ENCODE results near the gene DOK6. TPM values are rescaled to one million over a fixed set of nuclear protein-coding genes. Genes with fewer than 3 reads are reported as not detected.

Gene DOK6
- total RNA-seq, 1 experiment from 2014 or later = not detected

DNA sequence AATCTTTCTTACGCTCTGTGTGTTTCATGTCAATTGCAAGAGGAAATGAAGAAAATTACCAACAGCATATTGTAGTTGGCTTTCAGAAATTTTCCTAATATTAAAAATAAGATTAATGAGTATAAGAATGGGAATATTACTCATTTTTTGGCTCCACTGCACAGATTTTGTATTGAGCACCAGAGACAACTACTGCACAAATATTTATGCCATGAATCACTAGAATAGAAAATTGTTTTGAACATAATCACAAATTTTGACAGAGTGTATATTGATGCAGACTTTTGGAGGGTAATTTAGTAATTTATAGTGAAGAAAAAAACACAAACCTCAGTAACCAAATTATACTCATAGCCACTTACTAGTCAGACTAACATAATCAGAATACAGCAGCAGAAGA is 118.3 kb downstream of the DOK6 start:
- no peaks in the 10 kb centered on the region for H3K4me1 Mint-ChIP-seq (ENCODE audit: low read depth, unreplicated experiment)
- no peak for DNase-seq
- H3K9me3 Mint-ChIP-seq (ENCODE audit: low read depth, unreplicated experiment) = no peaks in the 10 kb centered on the region
- H3K4me3 Mint-ChIP-seq (ENCODE audit: low read depth, unreplicated experiment) = no peak overlapping the region
- TF ChIP-seq, protein P1, sequence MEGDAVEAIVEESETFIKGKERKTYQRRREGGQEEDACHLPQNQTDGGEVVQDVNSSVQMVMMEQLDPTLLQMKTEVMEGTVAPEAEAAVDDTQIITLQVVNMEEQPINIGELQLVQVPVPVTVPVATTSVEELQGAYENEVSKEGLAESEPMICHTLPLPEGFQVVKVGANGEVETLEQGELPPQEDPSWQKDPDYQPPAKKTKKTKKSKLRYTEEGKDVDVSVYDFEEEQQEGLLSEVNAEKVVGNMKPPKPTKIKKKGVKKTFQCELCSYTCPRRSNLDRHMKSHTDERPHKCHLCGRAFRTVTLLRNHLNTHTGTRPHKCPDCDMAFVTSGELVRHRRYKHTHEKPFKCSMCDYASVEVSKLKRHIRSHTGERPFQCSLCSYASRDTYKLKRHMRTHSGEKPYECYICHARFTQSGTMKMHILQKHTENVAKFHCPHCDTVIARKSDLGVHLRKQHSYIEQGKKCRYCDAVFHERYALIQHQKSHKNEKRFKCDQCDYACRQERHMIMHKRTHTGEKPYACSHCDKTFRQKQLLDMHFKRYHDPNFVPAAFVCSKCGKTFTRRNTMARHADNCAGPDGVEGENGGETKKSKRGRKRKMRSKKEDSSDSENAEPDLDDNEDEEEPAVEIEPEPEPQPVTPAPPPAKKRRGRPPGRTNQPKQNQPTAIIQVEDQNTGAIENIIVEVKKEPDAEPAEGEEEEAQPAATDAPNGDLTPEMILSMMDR (IDR thresholded peaks at IDR 0.05; ENCODE audit: unreplicated experiment) = no peak
- no peaks in the 10 kb centered on the region for H3K36me3 Mint-ChIP-seq (ENCODE audit: insufficient read depth, unreplicated experiment)
- intact Hi-C loops (cut with micrococcal nuclease; ENCODE audit: unreplicated experiment) = no loop called here
- BruUV-seq (replicated peaks) = no TSS peak
- H3K27ac Mint-ChIP-seq (ENCODE audit: unreplicated experiment) = no peak overlapping the region
- CTCF ChIA-PET = no interaction called here
- H3K27me3 Mint-ChIP-seq (ENCODE audit: unreplicated experiment) = no peaks in the 10 kb centered on the region

DNA sequence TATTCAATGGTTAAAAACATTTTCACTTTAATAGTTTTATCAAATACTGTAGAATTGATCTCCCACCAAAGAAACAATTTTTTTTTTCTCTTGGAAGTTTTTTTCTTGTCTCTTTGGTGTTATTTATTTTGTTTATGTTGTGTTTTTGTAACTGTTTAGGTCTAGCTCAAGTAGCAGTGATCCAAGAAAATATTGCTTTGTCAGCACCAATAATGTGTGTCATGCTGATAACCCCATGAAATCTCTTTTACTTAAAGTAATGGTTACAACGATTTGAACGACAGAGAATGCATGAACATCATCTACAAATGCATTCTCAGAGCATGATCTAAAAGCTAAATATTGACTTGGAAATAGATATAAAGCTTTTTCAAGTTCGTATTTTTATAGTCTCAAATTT is 122.9 kb downstream of the DOK6 start:
- H3K27ac Mint-ChIP-seq (ENCODE audit: unreplicated experiment) = no peak overlapping the region
- H3K27me3 Mint-ChIP-seq (ENCODE audit: unreplicated experiment) = no peaks in the 10 kb centered on the region
- no peak for DNase-seq
- no TSS peak for BruUV-seq (replicated peaks)
- H3K36me3 Mint-ChIP-seq (ENCODE audit: insufficient read depth, unreplicated experiment) = no peaks in the 10 kb centered on the region
- no peaks in the 10 kb centered on the region for H3K9me3 Mint-ChIP-seq (ENCODE audit: low read depth, unreplicated experiment)
- intact Hi-C loops (cut with micrococcal nuclease; ENCODE audit: unreplicated experiment) = no loop called here
- TF ChIP-seq, protein P1 (IDR thresholded peaks at IDR 0.05; ENCODE audit: unreplicated experiment) = no peak
- H3K4me1 Mint-ChIP-seq (ENCODE audit: low read depth, unreplicated experiment) = no peaks in the 10 kb centered on the region
- CTCF ChIA-PET = no interaction called here
- H3K4me3 Mint-ChIP-seq (ENCODE audit: low read depth, unreplicated experiment) = no peak overlapping the region

DNA sequence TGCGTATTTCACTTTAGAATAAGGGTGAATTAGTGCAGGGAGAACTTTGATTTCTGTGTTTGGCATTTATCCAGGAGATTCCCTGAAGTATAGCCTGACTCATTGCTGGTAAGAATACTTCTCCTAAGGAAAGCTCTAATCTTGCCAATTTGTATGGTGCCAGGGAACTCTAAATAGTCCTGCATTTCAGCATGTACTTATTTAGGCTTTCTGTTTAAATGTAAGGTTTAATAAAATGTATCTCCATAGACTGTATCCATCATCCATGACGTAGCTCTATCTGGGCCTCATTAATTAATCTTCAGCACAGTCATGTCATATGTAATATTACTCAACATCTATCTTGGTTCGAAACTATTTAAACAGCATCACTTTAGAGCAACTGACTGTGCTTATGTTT is 127.7 kb downstream of the DOK6 start:
- DNase-seq = no peak
- TF ChIP-seq, protein P1 (IDR thresholded peaks at IDR 0.05; ENCODE audit: unreplicated experiment) = no peak

DNA sequence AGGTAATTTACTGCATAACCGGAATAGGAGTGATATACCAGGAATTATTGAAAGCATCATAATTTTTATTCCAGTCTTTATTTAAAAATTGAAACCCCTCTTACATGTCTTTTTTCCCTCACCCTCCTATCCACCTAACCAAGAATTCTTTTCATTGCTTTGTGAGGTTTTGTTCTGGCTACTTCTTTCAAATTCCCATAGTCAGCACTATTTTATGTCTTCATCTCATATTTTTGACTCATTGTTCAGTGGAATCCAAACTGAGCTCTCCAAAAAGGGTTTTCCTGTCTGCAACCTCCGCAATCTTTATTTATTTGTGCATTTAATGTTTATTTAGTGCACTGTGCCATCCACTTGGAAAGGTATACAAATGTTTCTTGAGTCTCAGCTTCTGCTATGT is 128.5 kb downstream of the DOK6 start:
- no peaks in the 10 kb centered on the region for H3K9me3 Mint-ChIP-seq (ENCODE audit: low read depth, unreplicated experiment)
- intact Hi-C loops (cut with micrococcal nuclease; ENCODE audit: unreplicated experiment) = no loop called here

More for the DNA sequence above, 127.7 kb downstream of the DOK6 start:
- no peaks in the 10 kb centered on the region for H3K9me3 Mint-ChIP-seq (ENCODE audit: low read depth, unreplicated experiment)
- no peak overlapping the region for H3K4me3 Mint-ChIP-seq (ENCODE audit: low read depth, unreplicated experiment)
- no peaks in the 10 kb centered on the region for H3K4me1 Mint-ChIP-seq (ENCODE audit: low read depth, unreplicated experiment)
- intact Hi-C loops (cut with micrococcal nuclease; ENCODE audit: unreplicated experiment) = no loop called here
- H3K36me3 Mint-ChIP-seq (ENCODE audit: insufficient read depth, unreplicated experiment) = no peaks in the 10 kb centered on the region
- H3K27ac Mint-ChIP-seq (ENCODE audit: unreplicated experiment) = no peak overlapping the region
- no peaks in the 10 kb centered on the region for H3K27me3 Mint-ChIP-seq (ENCODE audit: unreplicated experiment)
- CTCF ChIA-PET = interaction anchor here (0.6 kb wide), 1 partner anchor 241 kb away, joined by 3 read pairs; no protein-coding TSS in a partner anchor
- BruUV-seq (replicated peaks) = no TSS peak

More for the DNA sequence above, 128.5 kb downstream of the DOK6 start:
- Mint-ChIP-seq H3K27me3 (ENCODE audit: unreplicated experiment) (no peaks in the 10 kb centered on the region), H3K4me1 (ENCODE audit: low read depth, unreplicated experiment) (no peaks in the 10 kb centered on the region), H3K4me3 (ENCODE audit: low read depth, unreplicated experiment) (no peak overlapping the region), H3K36me3 (ENCODE audit: insufficient read depth, unreplicated experiment) (no peaks in the 10 kb centered on the region), H3K27ac (ENCODE audit: unreplicated experiment) (no peak overlapping the region)
- no TSS peak for BruUV-seq (replicated peaks)
- DNase-seq = no peak
- TF ChIP-seq, protein P1 (IDR thresholded peaks at IDR 0.05; ENCODE audit: unreplicated experiment) = no peak
- CTCF ChIA-PET = no interaction called here

All from Calu3 (cell line).